Measurements from ENCODE around the gene SHISAL1.

GRCh38 chr22:44246615-44247326, 66.0 kb downstream of the SHISAL1 start:
- TF ChIP-seq TAF1 (IDR thresholded peaks at IDR 0.05; ENCODE audit: borderline replicate concordance, low read depth, low read length) (no peak), POLR2A (IDR thresholded peaks at IDR 0.05; ENCODE audit: low read depth, low read length) (no peak), POLR2AphosphoS5 (IDR thresholded peaks at IDR 0.05; ENCODE audit: low read depth, low read length) (no peak)
